Psoas muscle (tissue), 8 donors: ENCODE data around the gene TMEM51. TPM values are rescaled to one million over a fixed set of nuclear protein-coding genes. Genes with fewer than 3 reads are reported as not detected.

Experiments
- ATAC-seq, 4 donors: fragments of 200-7000 bp; cut with Tn5 transposase; one replicate each; pipeline ENCODE4 v1.9.1; 2020; ENCODE audit warnings: moderate library complexity in 3 of 4, mild to moderate bottlenecking in 2 of 4
- DNase-seq, 2 donors: peaks; one replicate each; pipeline ENCODE4 v3.0.0-alpha.2; 2020
- H3K27ac ChIP-seq: fragments of 200-600 bp; one replicate; pipeline ENCODE4 v1.8.0; 2022
- H3K27me3 ChIP-seq, 3 donors: fragments of 200-600 bp in 1 of 3; one replicate each; pipeline versions ENCODE4 v1.6.1 to v1.8.0; 2013 to 2022; ENCODE audit warnings: low read length in 2 of 3, mild to moderate bottlenecking in 2 of 3, moderate library complexity in 1 of 3; ENCODE audit not compliant: insufficient read depth in 3 of 3
- H3K36me3 ChIP-seq, 2 donors: fragments of 200-600 bp in 1 of 2; one replicate each; pipeline versions ENCODE4 v1.6.1 to v1.8.0; 2013 to 2022; ENCODE audit warnings: low read depth in 1 of 2, mild to moderate bottlenecking in 1 of 2, moderate library complexity in 1 of 2; ENCODE audit not compliant: insufficient read depth in 1 of 2
- H3K4me1 ChIP-seq: fragments of 200-600 bp; one replicate; pipeline ENCODE4 v1.8.0; 2022
- H3K4me3 ChIP-seq: fragments of 200-600 bp; one replicate; pipeline ENCODE4 v1.8.0; 2022; ENCODE audit warnings: mild to moderate bottlenecking
- H3K9me3 ChIP-seq: fragments of 200-600 bp; one replicate; pipeline ENCODE4 v1.8.0; 2022
- WGBS, 3 donors: extraction: QIAGEN DNeasy Blood & Tissue Kit; methylation state at CpG; one replicate each; pipeline versions ENCODE4 v1.1.6 to v1.1.7; 2013; 5-methylcytosine and 5-hydroxymethylcytosine counted together
- intact Hi-C, 2 donors: fragments of 100-400 bp; cut with DNase I; formaldehyde crosslinking; loops; one replicate each; pipeline versions ENCODE4 v1.11.0 to v1.14.2; 2022
- polyA plus RNA-seq, 3 donors: library from polyadenylated mRNA; stranded (reverse); fragments of 200-250 nt; gene quantifications; one replicate each; pipeline ENCODE4 v1.2.3, GENCODE V29; 2013
- total RNA-seq, 4 donors: library from RNA; stranded (reverse); fragmentation: NEBNext Ultra II Directional in 2 of 4; extraction: Animal tissue kit (Norgen Biotek cat#: 25700) in 2 of 4; gene quantifications; one replicate each; pipeline versions ENCODE4 v1.2.1 to v1.2.4, GENCODE V29; 2021 to 2023
- TF ChIP-seq, protein P1 (sequence below): fragments of 200-600 bp; IDR thresholded peaks from one replicate; pipeline ENCODE4 v1.8.0; 2022; ENCODE audit warnings: antibody characterized with exemption
- donor health status: healthy with polysubstance abuse.
- donor health status: DM: no; HTN: no; CAD: no; lungs with moderate emphysema.
- donor health status: Bipolar disorder and iron deficiency.
- donor health status: healthy.
- donor health status: DM: yes; HTN: yes; CAD: no.
- donor health status: DM: no; HTN: no; CAD: no.
- donor health status: DM: no; HTN: no; CAD: no.
- donor health status: DM: yes; HTN: yes; CAD: no.

TMEM51 gene
- total and polyA plus RNA-seq, 7 donors: 0.67 to 1.7 (median 0.97) TPM

DNA sequence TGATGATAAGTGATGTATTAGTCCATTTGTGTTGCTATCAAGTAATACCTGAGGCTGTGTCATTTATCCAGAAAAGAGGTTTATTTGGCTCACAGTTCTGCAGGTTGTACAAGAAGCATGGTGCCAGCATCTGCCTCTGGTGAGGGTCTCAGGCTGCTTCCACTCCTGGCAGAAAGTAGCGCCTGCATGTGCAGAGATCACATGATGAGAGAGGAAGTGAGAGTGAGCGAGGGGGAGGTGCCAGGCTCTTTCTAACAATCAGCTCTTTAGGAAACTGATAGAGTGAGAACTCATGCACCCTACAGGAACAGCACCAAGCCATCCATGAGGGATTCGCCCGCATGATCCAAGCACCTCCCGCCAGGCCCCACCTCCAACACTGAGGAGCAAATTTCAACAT is 91.3 kb downstream of the TMEM51 start:
- H3K4me3 ChIP-seq: no peak overlapping the region
- DNase-seq (no peak), ATAC-seq (no peak)
- no peak overlapping the region for H3K27ac ChIP-seq
- no peaks in the 10 kb centered on the region for H3K4me1 ChIP-seq
- no peaks in the 10 kb centered on the region for H3K36me3 ChIP-seq
- no peaks in the 10 kb centered on the region for H3K9me3 ChIP-seq
- 90 to 95% (median 91%) methylated on average over 5 of the region's 5 CpGs for WGBS, 3 donors
- H3K27me3 ChIP-seq: peaks cover 3 to 29% (median 7%) of the 10 kb centered on the region in 3 donors
- intact Hi-C loops: no loop called here
- TF ChIP-seq, protein P1, sequence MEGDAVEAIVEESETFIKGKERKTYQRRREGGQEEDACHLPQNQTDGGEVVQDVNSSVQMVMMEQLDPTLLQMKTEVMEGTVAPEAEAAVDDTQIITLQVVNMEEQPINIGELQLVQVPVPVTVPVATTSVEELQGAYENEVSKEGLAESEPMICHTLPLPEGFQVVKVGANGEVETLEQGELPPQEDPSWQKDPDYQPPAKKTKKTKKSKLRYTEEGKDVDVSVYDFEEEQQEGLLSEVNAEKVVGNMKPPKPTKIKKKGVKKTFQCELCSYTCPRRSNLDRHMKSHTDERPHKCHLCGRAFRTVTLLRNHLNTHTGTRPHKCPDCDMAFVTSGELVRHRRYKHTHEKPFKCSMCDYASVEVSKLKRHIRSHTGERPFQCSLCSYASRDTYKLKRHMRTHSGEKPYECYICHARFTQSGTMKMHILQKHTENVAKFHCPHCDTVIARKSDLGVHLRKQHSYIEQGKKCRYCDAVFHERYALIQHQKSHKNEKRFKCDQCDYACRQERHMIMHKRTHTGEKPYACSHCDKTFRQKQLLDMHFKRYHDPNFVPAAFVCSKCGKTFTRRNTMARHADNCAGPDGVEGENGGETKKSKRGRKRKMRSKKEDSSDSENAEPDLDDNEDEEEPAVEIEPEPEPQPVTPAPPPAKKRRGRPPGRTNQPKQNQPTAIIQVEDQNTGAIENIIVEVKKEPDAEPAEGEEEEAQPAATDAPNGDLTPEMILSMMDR: no peak

DNA sequence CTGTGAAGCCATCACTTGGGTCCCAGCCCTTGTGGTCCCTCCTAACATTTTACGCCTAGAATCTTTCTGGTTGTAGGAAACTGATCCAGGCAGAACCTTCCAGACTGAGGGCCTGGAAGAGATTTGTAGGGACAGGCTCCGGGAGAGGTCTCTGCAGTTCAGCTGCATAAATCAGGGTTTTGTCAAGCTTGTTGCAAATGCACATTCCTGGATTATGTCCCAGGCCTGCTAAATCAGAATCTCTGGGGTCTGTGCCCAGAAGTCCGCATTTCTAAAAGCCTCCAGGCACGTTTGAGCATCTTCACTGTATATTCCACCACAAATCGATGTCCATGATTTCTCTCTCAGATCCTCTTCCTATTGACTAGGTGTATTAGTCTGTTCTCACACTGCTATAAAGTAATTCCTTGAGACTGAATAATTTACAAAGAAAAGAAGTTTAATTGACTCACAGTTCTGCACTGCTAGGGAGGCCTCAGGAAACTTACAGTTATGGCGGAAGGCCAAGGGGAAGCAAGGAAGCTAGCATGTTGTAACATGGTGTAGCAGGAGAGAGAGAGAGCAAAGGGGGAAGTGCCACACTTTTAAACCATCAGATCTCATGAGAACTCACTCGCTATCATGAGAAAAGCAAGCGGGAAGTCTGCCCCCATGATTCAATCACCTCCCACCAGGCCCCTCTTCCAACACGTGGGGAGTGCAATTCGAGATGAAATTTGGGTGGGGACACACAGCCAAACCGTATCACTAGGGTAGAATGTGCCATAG is 92.2 kb downstream of the TMEM51 start:
- no peak for ATAC-seq
- intact Hi-C loops: no loop called here
- H3K4me3 ChIP-seq: no peak overlapping the region
- no peaks in the 10 kb centered on the region for H3K9me3 ChIP-seq
- no peak for DNase-seq
- H3K27ac ChIP-seq: no peak overlapping the region
- TF ChIP-seq, protein P1: no peak
- H3K4me1 ChIP-seq: no peaks in the 10 kb centered on the region
- H3K27me3 ChIP-seq: peaks cover 3 to 33% (median 7%) of the 10 kb centered on the region in 3 donors
- WGBS, 3 donors: 39 to 49% (median 42%) methylated on average over 11 of the region's 11 CpGs
- no peaks in the 10 kb centered on the region for H3K36me3 ChIP-seq

DNA sequence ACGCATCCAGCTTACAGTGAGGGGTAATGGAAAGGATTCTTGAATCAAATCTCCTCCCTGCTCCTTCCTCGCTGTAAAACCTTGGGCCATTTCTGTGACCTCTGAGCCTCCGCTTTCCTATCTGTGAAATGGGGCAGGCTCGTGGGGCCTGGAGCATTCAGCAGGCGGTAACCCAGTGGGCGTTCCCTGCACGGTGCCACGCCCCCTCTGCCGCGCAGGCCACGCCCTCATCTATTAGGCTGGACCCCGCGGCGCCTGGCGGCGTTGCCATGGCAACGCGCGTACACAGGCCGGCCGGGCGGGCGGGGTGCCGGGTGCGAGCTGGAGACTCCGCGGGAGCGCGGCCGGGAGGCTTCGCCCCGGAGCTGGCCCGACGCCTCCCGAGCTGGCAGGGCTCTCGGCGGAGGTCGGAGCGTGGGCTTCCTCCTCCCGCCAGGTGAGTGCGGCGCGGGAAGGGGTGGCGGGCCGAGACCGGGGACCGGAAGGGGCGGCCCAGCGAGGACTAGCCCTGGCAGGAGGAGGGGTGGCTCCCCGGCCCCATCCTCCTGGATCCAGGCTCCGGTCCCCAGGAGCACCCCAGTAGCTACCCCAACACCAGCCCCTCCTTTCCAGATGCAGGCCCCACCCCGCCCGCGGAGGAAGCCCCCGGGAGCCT is 93.5 kb downstream of the TMEM51 start, which contains the start of gene FHAD1:
FHAD1 (plus strand) TSS at position 264 of the 655 bp plus-strand sequence. CDS start 4,562 bp downstream, outside the sequence.
- H3K27ac ChIP-seq: no peak within 1 kb of the TSS
- peak in 1 of 4 donors; percentile 37 for ATAC-seq
- peaks cover 3 to 35% (median 7%) of the 10 kb centered on the region in 3 donors for H3K27me3 ChIP-seq
- peak within 1 kb of the TSS; percentile 44 for H3K4me3 ChIP-seq
- H3K4me1 ChIP-seq: no peaks in the 10 kb centered on the region
- no peaks in the 10 kb centered on the region for H3K9me3 ChIP-seq
- intact Hi-C loops: no loop called here
- no peaks in the 10 kb centered on the region for H3K36me3 ChIP-seq
- peak in 1 of 2 donors; percentile 46 for DNase-seq
- WGBS, 3 donors: 7 to 8% (median 8%) methylated on average over 39 to 55 of the region's 55 CpGs
- TF ChIP-seq, protein P1: no peak

DNA sequence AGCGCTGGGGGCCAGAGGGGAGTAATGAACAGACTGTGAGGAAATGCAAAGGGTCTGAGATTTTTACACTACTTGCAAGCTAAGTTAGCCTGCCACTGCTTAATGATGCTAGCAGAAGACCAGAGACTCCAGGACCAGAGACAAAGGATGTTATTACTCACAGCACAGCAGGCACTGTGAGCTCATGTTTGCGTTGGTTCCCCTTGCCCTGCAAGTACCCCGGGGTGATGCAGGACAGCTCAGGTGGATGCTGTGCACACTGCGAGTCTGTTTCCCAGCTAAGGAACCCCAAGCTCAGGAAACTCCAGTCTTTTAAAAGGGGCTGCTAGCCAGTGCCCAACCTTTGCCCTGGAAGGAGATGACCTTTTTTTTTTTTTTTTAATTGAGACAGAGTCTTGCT is 94.7 kb downstream of the TMEM51 start:
- TF ChIP-seq, protein P1: no peak
- Histone ChIP-seq H3K27ac (no peak overlapping the region), H3K4me1 (no peaks in the 10 kb centered on the region), H3K36me3 (no peaks in the 10 kb centered on the region), H3K4me3 (no peak overlapping the region), H3K27me3 (peaks cover 3 to 40% (median 9%) of the 10 kb centered on the region in 3 donors), H3K9me3 (no peaks in the 10 kb centered on the region)
- intact Hi-C loops: no loop called here
- DNase-seq (no peak), ATAC-seq (no peak)
- WGBS, 3 donors: 88 to 96% (median 91%) methylated on average over 4 of the region's 4 CpGs
